ENCODE measurements around the gene TBC1D14.

GRCh38 chr4:6916587-6917460 lies 7.2 kb downstream of the TBC1D14 start:
- no peak for TF ChIP-seq CTCF (IDR thresholded peaks at IDR 0.05; ENCODE audit: poor library complexity)
- no peak for TF ChIP-seq EZH2 (IDR thresholded peaks at IDR 0.05; ENCODE audit: borderline replicate concordance)
